Large intestine (tissue), 3 donors: ENCODE measurements around the gene LRWD1. TPM values are rescaled to one million over a fixed set of nuclear protein-coding genes. Genes with fewer than 3 reads are reported as not detected.
"Not testable (repeated sequence)": the region's sequence is repeated elsewhere in the genome, so short reads cannot be mapped to it uniquely, and the experiment has no call there.

Experiments
- DNase-seq, 2 donors: peaks; one replicate each; pipeline versions ENCODE4 v3.0.0 to v3.0.0-alpha.2; 2013
- H3K27ac ChIP-seq: one replicate; pipeline ENCODE4 v1.5.1; 2013; ENCODE audit warnings: low read length
- H3K27me3 ChIP-seq: 2 replicates; pipeline ENCODE4 v1.6.1; 2013; ENCODE audit warnings: low read length; ENCODE audit not compliant: control insufficient read depth, insufficient read depth
- H3K36me3 ChIP-seq: 2 replicates; pipeline ENCODE4 v1.6.1; 2013; ENCODE audit warnings: low read length; ENCODE audit not compliant: control insufficient read depth, insufficient read depth
- H3K4me1 ChIP-seq: one replicate; pipeline ENCODE4 v1.6.1; 2013; ENCODE audit warnings: low read length; ENCODE audit not compliant: control insufficient read depth, insufficient read depth
- H3K4me3 ChIP-seq: one replicate; pipeline ENCODE4 v1.5.1; 2013; ENCODE audit warnings: low read length
- H3K9me3 ChIP-seq: one replicate; pipeline ENCODE4 v1.6.1; 2013; ENCODE audit warnings: mild to moderate bottlenecking, low read depth, low read length, moderate library complexity; ENCODE audit not compliant: control insufficient read depth
- WGBS: methylation state at CpG from one replicate; pipeline ENCODE4 v1.1.5; 2013; ENCODE audit warnings: low lambda C conversion rate; ENCODE audit not compliant: insufficient coverage; 5-methylcytosine and 5-hydroxymethylcytosine counted together
- polyA plus RNA-seq: library from polyadenylated mRNA; unstranded; fragments of 120-200 nt; gene quantifications from one replicate; pipeline ENCODE4 v1.2.1, GENCODE V29; 2013

LRWD1 gene
- polyA plus RNA-seq, 1 donor, result 11.2 TPM

- H3K4me3 ChIP-seq, result peak within 1 kb of the TSS; percentile 41
Measured at GRCh38 chr7:102478314-102479208, 13.8 kb downstream of the LRWD1 start, which contains the start of gene POLR2J. Gene POLR2J, minus strand, starts transcription at chr7:102478922. Its CDS starts 62 bp downstream, at chr7:102478860.

GRCh38 chr7:102479209-102479584 is 14.4 kb downstream of the LRWD1 start:
- H3K4me3 ChIP-seq, H3K36me3 ChIP-seq, H3K9me3 ChIP-seq, DNase-seq, H3K27ac ChIP-seq, H3K4me1 ChIP-seq, H3K27me3 ChIP-seq: not testable (repeated sequence)
- no CpG with 5 or more reads among the region's 10 CpGs for WGBS

More at GRCh38 chr7:102478314-102479208, 13.8 kb downstream of the LRWD1 start, which contains the start of gene POLR2J:
- not testable (repeated sequence) for H3K27ac ChIP-seq, H3K36me3 ChIP-seq, H3K4me1 ChIP-seq, H3K27me3 ChIP-seq, H3K9me3 ChIP-seq
- WGBS, result no CpG with 5 or more reads among the region's 72 CpGs
- DNase-seq, result peak in 1 of 2 donors; percentile 48

GRCh38 chr7:102479982-102480637 is 15.3 kb downstream of the LRWD1 start:
- H3K4me3 ChIP-seq, H3K36me3 ChIP-seq, H3K9me3 ChIP-seq, DNase-seq, H3K27me3 ChIP-seq, H3K27ac ChIP-seq, H3K4me1 ChIP-seq: not testable (repeated sequence)
- WGBS, result no CpG with 5 or more reads among the region's 11 CpGs

GRCh38 chr7:102481962-102482361 is 17.2 kb downstream of the LRWD1 start:
- not testable (repeated sequence) for H3K4me1 ChIP-seq, H3K27me3 ChIP-seq, H3K36me3 ChIP-seq, DNase-seq, H3K27ac ChIP-seq, H3K4me3 ChIP-seq, H3K9me3 ChIP-seq
- WGBS, result no CpG with 5 or more reads among the region's 10 CpGs

DNA sequence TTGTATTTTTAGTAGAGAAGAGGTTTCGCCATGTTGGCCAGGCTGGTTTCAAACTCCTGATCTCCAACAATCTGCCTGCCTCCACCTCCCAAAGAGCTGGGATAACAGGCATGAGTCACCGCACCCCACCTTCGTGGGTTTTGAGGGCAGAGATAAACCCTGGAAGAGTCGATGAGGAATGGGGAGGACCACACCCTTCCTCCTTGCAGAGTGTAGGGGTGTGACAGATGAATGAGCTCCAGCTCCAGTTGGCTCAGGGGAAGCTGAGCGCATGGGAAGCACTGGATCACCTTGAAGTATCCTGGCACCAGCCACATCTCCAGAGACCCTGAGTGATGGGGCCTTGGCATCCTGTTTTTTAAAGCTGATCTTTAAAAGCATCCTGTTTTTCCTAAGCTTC is 19.5 kb downstream of the LRWD1 start:
- H3K27ac ChIP-seq, DNase-seq, H3K9me3 ChIP-seq, H3K27me3 ChIP-seq, H3K36me3 ChIP-seq, H3K4me3 ChIP-seq, H3K4me1 ChIP-seq: not testable (repeated sequence)
- WGBS, result no CpG with 5 or more reads among the region's 5 CpGs

DNA sequence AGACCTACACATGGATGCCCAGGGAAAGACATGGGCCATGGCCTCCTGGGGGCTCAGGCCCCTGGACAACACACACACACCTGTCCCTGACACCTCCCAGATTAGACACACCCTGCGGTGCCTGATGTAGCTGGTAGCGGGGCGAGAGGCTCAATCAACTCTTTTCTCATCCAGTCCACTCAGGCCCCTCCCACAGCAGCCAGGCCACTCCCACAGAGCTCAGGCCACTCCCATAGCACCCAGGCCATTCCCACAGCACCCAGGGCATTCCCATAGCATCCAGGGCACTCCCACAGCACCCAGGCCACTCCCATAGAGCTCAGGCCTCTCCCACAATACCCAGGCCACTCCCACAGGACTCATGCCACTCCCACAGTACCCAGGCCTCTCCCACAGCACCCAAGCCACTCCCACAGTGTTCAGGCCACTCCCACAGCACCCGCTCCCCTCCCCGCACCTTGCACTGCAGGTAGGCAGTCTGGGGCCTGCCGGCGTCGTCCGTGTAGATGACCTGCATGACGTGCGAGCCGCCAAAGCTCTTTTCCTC is 25.8 kb downstream of the LRWD1 start:
- not testable (repeated sequence) for H3K4me1 ChIP-seq, DNase-seq, H3K27me3 ChIP-seq, H3K4me3 ChIP-seq, H3K9me3 ChIP-seq, H3K36me3 ChIP-seq, H3K27ac ChIP-seq
- WGBS, result no CpG with 5 or more reads among the region's 12 CpGs

DNA sequence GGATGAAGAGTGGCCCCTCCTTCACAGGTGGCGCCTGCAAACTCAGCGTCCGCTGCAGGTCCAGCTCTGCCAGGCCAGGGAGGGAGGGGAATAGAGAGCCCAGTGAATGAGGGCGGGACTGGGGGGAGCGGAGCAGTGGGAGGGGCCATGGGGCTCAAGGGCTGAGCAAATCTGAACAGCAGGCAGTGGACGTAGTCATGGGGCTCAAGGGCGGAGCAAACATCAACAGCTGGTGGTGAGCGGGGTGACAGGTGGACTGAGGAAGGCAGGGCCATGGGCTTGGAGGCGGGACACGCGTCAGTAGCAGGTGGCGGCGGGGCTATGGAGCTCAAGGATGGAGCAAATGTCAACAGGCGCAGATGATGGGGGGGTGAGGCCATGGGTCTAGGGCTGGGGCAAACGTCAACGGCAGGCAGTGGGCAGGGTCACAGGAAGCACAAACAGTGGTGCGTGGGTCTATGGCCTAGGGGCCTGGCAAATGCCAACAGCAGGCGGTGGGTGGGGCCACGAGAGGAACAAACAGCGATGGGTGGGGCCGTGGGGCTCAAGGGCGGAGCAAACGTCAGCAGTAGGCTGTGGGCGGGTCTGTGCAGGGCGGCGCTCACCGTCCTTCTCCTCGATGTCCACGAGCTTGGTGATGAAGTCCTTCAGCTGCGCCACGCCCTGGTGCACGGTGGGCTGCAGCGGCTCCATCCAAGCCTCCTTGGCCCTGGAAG is 28.6 kb downstream of the LRWD1 start:
- no CpG with 5 or more reads among the region's 33 CpGs for WGBS
- not testable (repeated sequence) for DNase-seq

DNA sequence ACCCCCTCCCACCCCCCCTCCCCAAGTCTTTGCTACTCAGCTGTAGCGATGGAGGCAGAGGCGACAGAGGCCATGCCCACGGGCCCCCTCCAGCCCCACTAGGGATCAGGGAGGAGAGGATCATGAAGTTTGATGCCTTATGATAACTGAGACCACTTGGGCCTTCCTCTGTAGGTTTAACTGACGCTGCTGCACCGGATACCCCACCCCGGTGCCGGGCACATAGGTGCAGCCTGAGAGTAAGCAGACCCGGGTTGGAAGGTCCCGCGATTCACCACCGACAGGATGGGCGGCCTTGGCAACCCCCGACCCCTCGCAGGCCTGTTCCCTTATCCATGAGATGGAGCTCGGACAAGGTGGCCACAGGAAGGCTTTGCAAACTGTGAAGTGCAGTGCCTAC is 29.2 kb downstream of the LRWD1 start:
- H3K4me1 ChIP-seq, H3K27me3 ChIP-seq, H3K9me3 ChIP-seq, H3K4me3 ChIP-seq, DNase-seq, H3K27ac ChIP-seq, H3K36me3 ChIP-seq: not testable (repeated sequence)
- no CpG with 5 or more reads among the region's 15 CpGs for WGBS

More for the DNA sequence above, 28.6 kb downstream of the LRWD1 start:
- H3K27ac ChIP-seq, H3K4me3 ChIP-seq, H3K27me3 ChIP-seq, H3K4me1 ChIP-seq, H3K36me3 ChIP-seq, H3K9me3 ChIP-seq: not testable (repeated sequence)

DNA sequence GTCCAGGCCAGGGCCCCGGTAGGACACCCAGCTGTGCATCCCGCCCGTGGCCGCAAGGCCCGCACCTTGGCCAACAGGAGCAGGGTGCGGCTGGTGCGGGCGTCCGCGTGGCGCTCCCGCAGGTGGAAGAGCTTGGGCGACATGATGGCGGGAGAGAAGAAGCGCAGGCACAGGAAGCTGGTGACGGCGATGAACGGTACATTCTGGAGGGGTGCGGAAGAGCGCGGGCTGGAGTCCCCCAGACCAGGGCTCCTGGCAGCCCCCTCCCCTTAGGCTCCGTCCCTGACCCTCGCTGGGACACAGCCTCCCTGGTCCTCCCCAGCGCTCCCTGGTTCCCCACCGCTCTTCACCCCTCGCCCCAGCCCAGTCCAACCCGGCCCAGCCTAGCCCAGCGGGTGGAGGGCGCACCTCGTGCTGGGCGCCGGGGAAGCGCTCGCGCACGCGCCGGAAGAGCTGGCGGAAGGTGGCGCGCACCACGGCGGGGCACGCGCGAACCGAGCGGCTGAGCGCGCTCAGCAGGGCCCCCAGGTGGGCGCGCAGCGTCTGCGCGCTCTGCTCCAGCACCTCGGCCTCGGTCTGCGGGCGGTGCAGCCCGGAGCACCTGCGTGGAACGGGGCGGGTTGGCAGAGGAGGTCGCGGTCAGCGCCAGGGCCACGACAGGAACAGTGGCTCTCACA is 29.8 kb downstream of the LRWD1 start:
- H3K9me3 ChIP-seq, DNase-seq, H3K27me3 ChIP-seq, H3K4me3 ChIP-seq, H3K36me3 ChIP-seq, H3K4me1 ChIP-seq, H3K27ac ChIP-seq: not testable (repeated sequence)
- WGBS, result no CpG with 5 or more reads among the region's 67 CpGs

- not testable (repeated sequence) for DNase-seq, H3K4me3 ChIP-seq, H3K27me3 ChIP-seq, H3K9me3 ChIP-seq, H3K36me3 ChIP-seq, H3K27ac ChIP-seq, H3K4me1 ChIP-seq
- WGBS, result no CpG with 5 or more reads among the region's 10 CpGs
Measured at GRCh38 chr7:102496861-102497260, 32.1 kb downstream of the LRWD1 start.
